ENCODE measurements around the gene DMRTC1B.
"Not testable (repeated sequence)": the region's sequence is repeated elsewhere in the genome, so short reads cannot be mapped to it uniquely, and the experiment has no call there.

DNA sequence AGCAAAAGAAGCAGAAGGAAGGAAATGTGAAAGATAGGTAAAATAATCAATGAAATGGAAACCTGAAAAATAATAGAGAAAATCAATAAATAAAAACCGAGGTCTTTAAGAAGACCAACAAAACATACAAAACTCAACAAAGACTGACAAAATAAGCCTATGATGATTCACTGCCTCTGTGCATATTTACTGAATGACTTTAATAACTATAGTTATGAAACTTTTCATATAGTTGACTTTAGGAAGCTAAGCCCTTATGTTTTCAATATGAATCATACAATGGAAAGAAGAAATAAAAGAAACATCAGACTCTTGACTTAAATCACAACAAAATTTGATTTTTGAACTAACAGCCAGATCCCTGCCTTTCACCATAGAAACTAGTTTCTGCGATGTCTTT is 60.8 kb downstream of the DMRTC1B start:
- TF ChIP-seq, protein P1, sequence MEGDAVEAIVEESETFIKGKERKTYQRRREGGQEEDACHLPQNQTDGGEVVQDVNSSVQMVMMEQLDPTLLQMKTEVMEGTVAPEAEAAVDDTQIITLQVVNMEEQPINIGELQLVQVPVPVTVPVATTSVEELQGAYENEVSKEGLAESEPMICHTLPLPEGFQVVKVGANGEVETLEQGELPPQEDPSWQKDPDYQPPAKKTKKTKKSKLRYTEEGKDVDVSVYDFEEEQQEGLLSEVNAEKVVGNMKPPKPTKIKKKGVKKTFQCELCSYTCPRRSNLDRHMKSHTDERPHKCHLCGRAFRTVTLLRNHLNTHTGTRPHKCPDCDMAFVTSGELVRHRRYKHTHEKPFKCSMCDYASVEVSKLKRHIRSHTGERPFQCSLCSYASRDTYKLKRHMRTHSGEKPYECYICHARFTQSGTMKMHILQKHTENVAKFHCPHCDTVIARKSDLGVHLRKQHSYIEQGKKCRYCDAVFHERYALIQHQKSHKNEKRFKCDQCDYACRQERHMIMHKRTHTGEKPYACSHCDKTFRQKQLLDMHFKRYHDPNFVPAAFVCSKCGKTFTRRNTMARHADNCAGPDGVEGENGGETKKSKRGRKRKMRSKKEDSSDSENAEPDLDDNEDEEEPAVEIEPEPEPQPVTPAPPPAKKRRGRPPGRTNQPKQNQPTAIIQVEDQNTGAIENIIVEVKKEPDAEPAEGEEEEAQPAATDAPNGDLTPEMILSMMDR (IDR thresholded peaks at IDR 0.05) = not testable (repeated sequence)
- not testable (repeated sequence) for TF ChIP-seq POLR2A (IDR thresholded peaks at IDR 0.05)

Data from Peyer's patch (tissue), 4 donors.